ENCODE results near the gene BMP8B. TPM values are rescaled to one million over a fixed set of nuclear protein-coding genes. Genes with fewer than 3 reads are reported as not detected.

BMP8B gene
- total and polyA plus RNA-seq, 3 donors from 2014 or later: 4.4 to 5.6 (median 5.5) TPM

DNA sequence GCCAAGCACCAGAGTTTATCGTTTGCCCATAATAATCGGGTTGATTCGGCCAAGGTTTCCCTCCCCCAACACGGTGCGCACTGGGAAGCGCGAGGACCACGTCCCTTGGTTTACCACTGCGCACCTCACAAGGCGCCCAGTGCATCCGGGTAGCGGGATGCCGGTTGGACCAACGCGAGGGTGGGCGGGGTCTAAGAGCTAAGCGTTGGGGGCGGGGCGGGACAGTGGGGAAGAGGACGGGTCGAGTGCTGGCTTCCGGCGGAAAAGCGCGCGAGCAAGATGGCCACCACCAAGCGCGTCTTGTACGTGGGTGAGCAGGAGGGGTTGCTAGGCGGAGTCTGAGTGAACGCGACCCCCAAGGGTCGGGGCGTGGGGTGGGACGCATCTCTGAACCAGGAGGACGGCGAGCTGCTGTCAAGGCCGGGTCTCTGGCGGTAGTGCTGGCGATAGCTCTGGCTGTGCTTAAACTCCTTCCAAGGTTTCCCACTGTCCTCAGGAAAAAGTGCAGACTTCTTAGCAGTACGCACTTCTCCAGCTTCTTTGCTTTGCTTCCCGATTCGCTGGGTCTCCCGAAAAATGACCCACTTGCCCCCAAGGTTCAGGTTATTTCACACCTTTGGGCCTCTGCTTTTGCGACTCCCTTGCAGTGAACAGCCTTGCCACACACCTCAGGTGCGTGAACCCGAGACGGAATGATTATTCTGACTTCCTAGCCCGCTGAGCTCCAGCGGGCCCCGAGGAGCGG is 49.9 kb downstream of the BMP8B start, which contains the start of gene PPIE:
TSS of gene PPIE (plus strand) at position 261 of the 745 bp plus-strand sequence. CDS start at position 280, 19 bp downstream.
- H3K36me3 ChIP-seq (ENCODE audit: low read depth, missing control alignments): no peaks in the 10 kb centered on the region
- TF ChIP-seq POLR2A (IDR thresholded peaks at IDR 0.05) (no peak), CTCF (IDR thresholded peaks at IDR 0.05) (no peak)
- 0% methylated on average over 41 to 52 of the region's 52 CpGs for WGBS, 2 donors
- peak within 1 kb of the TSS; percentile 64 to 81 for H3K27ac ChIP-seq
- intact Hi-C loops (cut with DNase I; ENCODE audit: low total_unique reads): no loop called here
- H3K4me1 ChIP-seq: peaks cover 12% of the 10 kb centered on the region
- H3K9me3 ChIP-seq: no peaks in the 10 kb centered on the region
- H3K4me3 ChIP-seq: peak within 1 kb of the TSS; percentile 63 to 85
- DNase-seq: peak; percentile 99
- no peaks in the 10 kb centered on the region for H3K27me3 ChIP-seq

GRCh38 chr1:39737546-39738169 is 51.0 kb downstream of the BMP8B start:
- Histone ChIP-seq H3K4me3 (peak overlapping the region in 1 of 2 donors; percentile 63), H3K9me3 (no peaks in the 10 kb centered on the region), H3K27ac (peak overlapping the region in 1 of 2 donors; percentile 81), H3K4me1 (peaks cover 12% of the 10 kb centered on the region), H3K36me3 (ENCODE audit: low read depth, missing control alignments) (no peaks in the 10 kb centered on the region), H3K27me3 (no peaks in the 10 kb centered on the region)
- TF ChIP-seq CTCF (IDR thresholded peaks at IDR 0.05) (no peak), POLR2A (IDR thresholded peaks at IDR 0.05) (no peak)
- intact Hi-C loops (cut with DNase I; ENCODE audit: low total_unique reads): no loop called here
- DNase-seq: peak; percentile 70
- WGBS, 2 donors: 35 to 45% methylated on average over 9 of the region's 9 CpGs

GRCh38 chr1:39735731-39736130 is 52.9 kb downstream of the BMP8B start:
- 73 to 77% methylated on average over 3 of the region's 3 CpGs for WGBS, 2 donors

DNA sequence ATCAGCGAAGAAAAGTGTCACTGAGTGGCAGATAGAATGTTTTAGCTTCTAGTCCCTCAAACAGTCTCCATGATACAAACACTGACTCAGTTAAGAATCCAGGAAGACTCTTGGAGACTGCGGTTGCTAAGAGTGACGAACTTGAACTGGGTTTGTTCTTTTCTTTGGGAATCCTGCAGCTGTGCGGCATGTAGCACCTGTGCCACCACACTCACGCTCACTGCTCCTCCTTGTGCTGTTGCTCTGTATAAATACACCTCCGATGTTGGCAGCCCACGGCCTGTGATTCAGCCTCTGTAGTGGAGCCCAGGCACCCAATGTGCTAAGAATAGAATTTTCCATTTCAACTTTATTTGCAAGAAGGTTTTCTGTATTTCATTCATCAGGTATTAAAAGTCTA is 55.5 kb downstream of the BMP8B start:
- no peak for DNase-seq
- H3K27ac ChIP-seq: no peak overlapping the region
- no peaks in the 10 kb centered on the region for H3K36me3 ChIP-seq (ENCODE audit: low read depth, missing control alignments)
- TF ChIP-seq POLR2A (IDR thresholded peaks at IDR 0.05) (no peak), CTCF (IDR thresholded peaks at IDR 0.05) (no peak)
- WGBS, 2 donors: 75% methylated on average over 7 of the region's 7 CpGs
- peaks cover 3% of the 10 kb centered on the region for H3K4me1 ChIP-seq
- intact Hi-C loops (cut with DNase I; ENCODE audit: low total_unique reads): no loop called here
- no peak overlapping the region for H3K4me3 ChIP-seq
- no peaks in the 10 kb centered on the region for H3K9me3 ChIP-seq
- H3K27me3 ChIP-seq: no peaks in the 10 kb centered on the region

More at GRCh38 chr1:39735731-39736130, 52.9 kb downstream of the BMP8B start:
- Histone ChIP-seq H3K4me1 (peaks cover 12% of the 10 kb centered on the region), H3K4me3 (no peak overlapping the region), H3K36me3 (ENCODE audit: low read depth, missing control alignments) (no peaks in the 10 kb centered on the region), H3K27me3 (no peaks in the 10 kb centered on the region), H3K9me3 (no peaks in the 10 kb centered on the region), H3K27ac (peak overlapping the region; percentile 5 to 44)
- TF ChIP-seq CTCF (IDR thresholded peaks at IDR 0.05): no peak
- TF ChIP-seq POLR2A (IDR thresholded peaks at IDR 0.05): no peak
- no peak for DNase-seq
- intact Hi-C loops (cut with DNase I; ENCODE audit: low total_unique reads): no loop called here
